ENCODE data around the gene SCAPER.

Gene SCAPER

DNA sequence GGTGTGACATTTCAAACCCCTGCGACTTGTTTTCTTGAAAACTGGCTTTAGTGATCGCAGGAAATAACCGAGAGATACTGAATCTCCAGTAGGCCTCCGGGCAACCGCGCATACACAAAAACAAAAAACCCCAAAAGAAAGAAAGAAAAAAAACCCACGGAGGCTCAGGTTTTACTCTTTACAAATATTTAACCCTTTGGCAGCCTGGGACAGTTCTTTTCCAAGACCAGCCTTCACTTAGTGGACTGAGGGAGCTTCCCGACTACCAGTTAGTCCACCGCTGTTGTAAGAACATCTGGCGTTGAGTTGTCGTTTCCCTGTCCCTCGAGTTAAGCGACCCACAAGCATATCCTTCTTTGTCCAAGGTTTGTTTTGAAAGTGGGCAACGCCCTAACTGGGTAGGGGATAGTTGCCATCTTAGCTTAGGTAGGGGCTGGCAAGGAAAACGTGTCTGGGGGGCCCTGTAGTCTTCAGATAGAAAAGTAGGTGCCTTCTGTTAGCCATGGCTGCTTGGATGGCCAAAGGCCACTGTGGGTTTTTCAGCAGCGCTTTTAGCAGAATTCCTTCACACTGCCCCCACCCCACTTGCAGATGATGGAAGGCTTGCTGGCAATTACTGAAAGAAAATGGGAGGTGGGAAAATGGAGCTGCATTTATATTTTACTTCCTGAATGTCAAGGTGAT is 561.7 kb downstream of the SCAPER start:
- H3K4me3 ChIP-seq (ENCODE audit: low read depth, low read length) = no peak overlapping the region
- H3K9me3 ChIP-seq (ENCODE audit: control insufficient read depth, insufficient read depth, low read depth, low read length) = no peaks in the 10 kb centered on the region
- peaks cover 0 to 39% of the 10 kb centered on the region in 2 experiments; a peak in 1 of 3 replicates for H3K36me3 ChIP-seq (ENCODE audit: control insufficient read depth in 2 of 2, insufficient read depth in 1 of 2, low read length in 2 of 2)
- CTCF ChIA-PET = interaction anchor here (0.8 to 1.2 kb wide), 2 partner anchors 13 to 152 kb away, joined by 3 to 4 read pairs; no protein-coding TSS in a partner anchor
- TF ChIP-seq ZNF670 (tag by site-specific recombination; IDR thresholded peaks at IDR 0.05; ENCODE audit: low read depth) = no peak
- TF ChIP-seq, protein P1, sequence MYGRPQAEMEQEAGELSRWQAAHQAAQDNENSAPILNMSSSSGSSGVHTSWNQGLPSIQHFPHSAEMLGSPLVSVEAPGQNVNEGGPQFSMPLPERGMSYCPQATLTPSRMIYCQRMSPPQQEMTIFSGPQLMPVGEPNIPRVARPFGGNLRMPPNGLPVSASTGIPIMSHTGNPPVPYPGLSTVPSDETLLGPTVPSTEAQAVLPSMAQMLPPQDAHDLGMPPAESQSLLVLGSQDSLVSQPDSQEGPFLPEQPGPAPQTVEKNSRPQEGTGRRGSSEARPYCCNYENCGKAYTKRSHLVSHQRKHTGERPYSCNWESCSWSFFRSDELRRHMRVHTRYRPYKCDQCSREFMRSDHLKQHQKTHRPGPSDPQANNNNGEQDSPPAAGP (tag by site-specific recombination; IDR thresholded peaks at IDR 0.05) = no peak
- TF ChIP-seq, protein P2, sequence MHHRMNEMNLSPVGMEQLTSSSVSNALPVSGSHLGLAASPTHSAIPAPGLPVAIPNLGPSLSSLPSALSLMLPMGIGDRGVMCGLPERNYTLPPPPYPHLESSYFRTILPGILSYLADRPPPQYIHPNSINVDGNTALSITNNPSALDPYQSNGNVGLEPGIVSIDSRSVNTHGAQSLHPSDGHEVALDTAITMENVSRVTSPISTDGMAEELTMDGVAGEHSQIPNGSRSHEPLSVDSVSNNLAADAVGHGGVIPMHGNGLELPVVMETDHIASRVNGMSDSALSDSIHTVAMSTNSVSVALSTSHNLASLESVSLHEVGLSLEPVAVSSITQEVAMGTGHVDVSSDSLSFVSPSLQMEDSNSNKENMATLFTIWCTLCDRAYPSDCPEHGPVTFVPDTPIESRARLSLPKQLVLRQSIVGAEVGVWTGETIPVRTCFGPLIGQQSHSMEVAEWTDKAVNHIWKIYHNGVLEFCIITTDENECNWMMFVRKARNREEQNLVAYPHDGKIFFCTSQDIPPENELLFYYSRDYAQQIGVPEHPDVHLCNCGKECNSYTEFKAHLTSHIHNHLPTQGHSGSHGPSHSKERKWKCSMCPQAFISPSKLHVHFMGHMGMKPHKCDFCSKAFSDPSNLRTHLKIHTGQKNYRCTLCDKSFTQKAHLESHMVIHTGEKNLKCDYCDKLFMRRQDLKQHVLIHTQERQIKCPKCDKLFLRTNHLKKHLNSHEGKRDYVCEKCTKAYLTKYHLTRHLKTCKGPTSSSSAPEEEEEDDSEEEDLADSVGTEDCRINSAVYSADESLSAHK (tag by site-specific recombination; IDR thresholded peaks at IDR 0.05) = no peak
- no peak for TF ChIP-seq REPIN1 (tag by site-specific recombination; IDR thresholded peaks at IDR 0.05; ENCODE audit: low read depth)
- no peak for TF ChIP-seq ZNF404 (tag by site-specific recombination; IDR thresholded peaks at IDR 0.05)
- TF ChIP-seq, protein P3, sequence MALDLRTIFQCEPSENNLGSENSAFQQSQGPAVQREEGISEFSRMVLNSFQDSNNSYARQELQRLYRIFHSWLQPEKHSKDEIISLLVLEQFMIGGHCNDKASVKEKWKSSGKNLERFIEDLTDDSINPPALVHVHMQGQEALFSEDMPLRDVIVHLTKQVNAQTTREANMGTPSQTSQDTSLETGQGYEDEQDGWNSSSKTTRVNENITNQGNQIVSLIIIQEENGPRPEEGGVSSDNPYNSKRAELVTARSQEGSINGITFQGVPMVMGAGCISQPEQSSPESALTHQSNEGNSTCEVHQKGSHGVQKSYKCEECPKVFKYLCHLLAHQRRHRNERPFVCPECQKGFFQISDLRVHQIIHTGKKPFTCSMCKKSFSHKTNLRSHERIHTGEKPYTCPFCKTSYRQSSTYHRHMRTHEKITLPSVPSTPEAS (tag by site-specific recombination; IDR thresholded peaks at IDR 0.05) = no peak
- TF ChIP-seq, protein P4, sequence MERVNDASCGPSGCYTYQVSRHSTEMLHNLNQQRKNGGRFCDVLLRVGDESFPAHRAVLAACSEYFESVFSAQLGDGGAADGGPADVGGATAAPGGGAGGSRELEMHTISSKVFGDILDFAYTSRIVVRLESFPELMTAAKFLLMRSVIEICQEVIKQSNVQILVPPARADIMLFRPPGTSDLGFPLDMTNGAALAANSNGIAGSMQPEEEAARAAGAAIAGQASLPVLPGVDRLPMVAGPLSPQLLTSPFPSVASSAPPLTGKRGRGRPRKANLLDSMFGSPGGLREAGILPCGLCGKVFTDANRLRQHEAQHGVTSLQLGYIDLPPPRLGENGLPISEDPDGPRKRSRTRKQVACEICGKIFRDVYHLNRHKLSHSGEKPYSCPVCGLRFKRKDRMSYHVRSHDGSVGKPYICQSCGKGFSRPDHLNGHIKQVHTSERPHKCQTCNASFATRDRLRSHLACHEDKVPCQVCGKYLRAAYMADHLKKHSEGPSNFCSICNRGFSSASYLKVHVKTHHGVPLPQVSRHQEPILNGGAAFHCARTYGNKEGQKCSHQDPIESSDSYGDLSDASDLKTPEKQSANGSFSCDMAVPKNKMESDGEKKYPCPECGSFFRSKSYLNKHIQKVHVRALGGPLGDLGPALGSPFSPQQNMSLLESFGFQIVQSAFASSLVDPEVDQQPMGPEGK (tag by site-specific recombination; IDR thresholded peaks at IDR 0.05) = no peak
- TF ChIP-seq ZNF529 (tag by site-specific recombination; IDR thresholded peaks at IDR 0.05; ENCODE audit: insufficient replicate concordance) = no peak
- TF ChIP-seq ZIC2 (tag by site-specific recombination; IDR thresholded peaks at IDR 0.05) = no peak
- no peak for TF ChIP-seq ZNF174 (tag by site-specific recombination; IDR thresholded peaks at IDR 0.05)
- no peak for TF ChIP-seq ZNF621 (tag by site-specific recombination; IDR thresholded peaks at IDR 0.05)
- H3K27ac ChIP-seq (ENCODE audit: extremely low read depth, low read depth, low read length) = no peak overlapping the region
- POLR2A ChIA-PET = no interaction called here
- peaks cover 29% of the 10 kb centered on the region for H3K4me1 ChIP-seq (ENCODE audit: control insufficient read depth, insufficient read depth, low read length)

DNA sequence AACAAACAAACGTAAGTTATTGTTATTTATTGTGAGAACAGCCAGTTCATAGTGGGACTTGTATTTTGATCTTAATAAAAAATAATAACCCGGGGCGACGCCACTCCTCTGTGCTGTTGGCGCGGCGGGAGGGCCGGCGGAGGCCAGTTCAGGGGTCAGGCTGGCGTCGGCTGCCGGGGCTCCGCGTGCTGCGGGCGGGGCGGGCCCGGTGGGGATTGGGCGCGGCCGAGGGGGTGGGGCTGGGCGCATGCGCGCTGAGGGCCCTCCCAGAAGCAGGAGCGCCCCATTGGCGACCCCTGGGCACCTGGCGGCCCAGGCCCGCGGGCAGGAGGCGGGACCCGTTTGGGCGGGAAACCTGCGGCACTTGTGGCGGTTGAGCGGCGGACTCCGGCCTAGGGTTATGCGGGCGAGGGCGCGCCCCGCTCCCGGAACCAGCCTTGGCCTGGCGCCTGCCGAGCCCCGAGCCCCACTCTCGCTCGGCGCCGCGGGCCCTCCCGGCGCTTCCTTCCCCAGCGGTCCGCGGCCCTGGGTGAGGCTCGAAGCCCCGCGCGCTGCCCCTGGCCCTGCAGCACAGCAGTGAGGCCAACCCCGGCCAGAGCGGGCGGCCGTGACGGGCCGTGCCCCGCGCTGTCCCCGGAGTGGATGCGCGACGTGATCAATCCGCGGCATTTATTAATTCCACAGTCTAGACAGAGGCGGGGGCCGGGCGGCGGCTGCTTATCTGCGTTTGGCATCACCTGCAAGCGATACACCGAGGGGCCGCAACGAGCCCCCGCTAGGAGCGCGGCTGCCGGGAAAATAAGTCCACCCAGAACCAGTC is 562.5 kb downstream of the SCAPER start:
- peaks cover 26% of the 10 kb centered on the region for H3K4me1 ChIP-seq (ENCODE audit: control insufficient read depth, insufficient read depth, low read length)
- TF ChIP-seq ZNF202 (tag by site-specific recombination; IDR thresholded peaks at IDR 0.05; ENCODE audit: borderline replicate concordance) = peak; percentile 47; the same call in 1 of the 2 replicates
- no peak for TF ChIP-seq ZNF302 (tag by site-specific recombination; IDR thresholded peaks at IDR 0.05; ENCODE audit: low read depth)
- no peak overlapping the region for H3K4me3 ChIP-seq (ENCODE audit: low read depth, low read length)
- POLR2A ChIA-PET = no interaction called here
- peaks cover 0 to 41% of the 10 kb centered on the region in 2 experiments; a peak in 1 of 3 replicates for H3K36me3 ChIP-seq (ENCODE audit: control insufficient read depth in 2 of 2, insufficient read depth in 1 of 2, low read length in 2 of 2)
- no peaks in the 10 kb centered on the region for H3K9me3 ChIP-seq (ENCODE audit: control insufficient read depth, insufficient read depth, low read depth, low read length)
- CTCF ChIA-PET = no interaction called here
- no peak overlapping the region for H3K27ac ChIP-seq (ENCODE audit: extremely low read depth, low read depth, low read length)

Data from HEK293 (cell line).